GM19240 (cell line): Measurements from ENCODE around the gene RBKS.
"Not testable (repeated sequence)": the region's sequence is repeated elsewhere in the genome, so short reads cannot be mapped to it uniquely, and the experiment has no call there.

Source experiments
- DNase-seq: peaks from one replicate; pipeline ENCODE4 v3.0.0; 2011; ENCODE audit warnings: low spot score; ENCODE audit not compliant: insufficient read length

Gene RBKS

DNA sequence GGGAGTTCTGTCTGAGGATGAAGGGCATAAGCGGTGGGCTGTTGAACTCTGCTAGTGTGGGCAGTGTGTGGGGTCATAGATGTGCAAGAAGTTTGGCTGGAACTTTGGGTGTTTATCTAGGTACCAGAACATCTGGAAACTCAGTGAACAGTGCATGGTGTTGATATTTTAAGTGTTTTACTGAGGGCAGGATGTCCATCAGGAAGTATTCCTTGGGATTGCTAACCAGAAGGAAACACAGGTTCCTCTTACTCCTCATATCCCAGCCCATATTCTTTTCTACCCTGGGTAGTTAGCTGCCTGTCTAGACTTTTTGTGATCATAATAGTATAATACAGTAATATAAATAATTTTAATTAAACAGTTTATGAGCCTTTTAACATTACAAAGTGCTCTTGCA is 15.9 kb upstream of the RBKS start:
- no peak for DNase-seq

DNA sequence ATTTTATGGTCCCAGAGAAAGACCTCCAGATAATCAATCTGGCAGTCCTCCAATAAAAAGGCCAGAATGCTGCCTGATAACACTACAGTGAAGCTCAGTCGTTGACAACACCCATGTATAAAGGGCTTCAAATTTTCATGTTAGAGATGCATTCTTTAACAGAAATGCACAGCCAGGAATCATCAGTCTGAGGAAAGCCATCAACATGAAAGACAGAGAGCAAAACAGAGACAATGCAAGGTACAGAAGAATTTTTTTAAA is 14.1 kb upstream of the RBKS start:
- DNase-seq = no peak

DNA sequence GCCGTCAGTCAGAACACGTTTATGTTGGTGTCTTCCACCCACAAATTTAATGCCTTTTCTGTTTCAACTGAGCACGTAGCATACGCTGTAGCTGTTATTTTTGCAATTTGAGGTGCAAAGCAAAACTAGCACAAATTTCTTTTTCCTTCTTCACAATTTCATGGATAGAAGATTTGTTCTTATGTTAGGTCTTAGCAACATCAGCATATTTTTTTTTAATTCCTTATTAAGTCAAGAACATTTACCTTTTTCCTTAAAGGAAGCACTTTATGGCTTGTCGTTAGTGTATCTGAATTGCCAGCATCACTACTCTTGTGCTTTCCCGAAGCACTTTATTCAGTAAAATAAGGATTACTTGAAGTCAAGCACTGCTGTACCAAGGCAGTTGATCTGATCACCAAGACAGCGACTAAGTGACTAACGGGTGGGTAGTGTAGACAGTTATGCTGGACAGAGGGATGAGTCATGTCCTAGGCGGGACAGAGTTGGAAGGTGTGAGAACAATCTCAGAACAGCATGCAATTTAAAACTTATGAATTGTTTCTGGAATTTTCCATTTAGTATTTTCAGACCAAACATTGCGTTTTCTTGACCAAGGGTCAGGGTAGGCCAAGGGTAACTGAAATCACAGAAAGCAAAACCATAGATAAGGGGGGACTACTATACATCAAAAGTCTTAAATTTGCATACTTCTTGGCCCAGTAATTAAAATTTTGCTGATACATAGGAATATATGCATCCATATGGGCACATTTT is 13.6 kb upstream of the RBKS start:
- DNase-seq = no peak

DNA sequence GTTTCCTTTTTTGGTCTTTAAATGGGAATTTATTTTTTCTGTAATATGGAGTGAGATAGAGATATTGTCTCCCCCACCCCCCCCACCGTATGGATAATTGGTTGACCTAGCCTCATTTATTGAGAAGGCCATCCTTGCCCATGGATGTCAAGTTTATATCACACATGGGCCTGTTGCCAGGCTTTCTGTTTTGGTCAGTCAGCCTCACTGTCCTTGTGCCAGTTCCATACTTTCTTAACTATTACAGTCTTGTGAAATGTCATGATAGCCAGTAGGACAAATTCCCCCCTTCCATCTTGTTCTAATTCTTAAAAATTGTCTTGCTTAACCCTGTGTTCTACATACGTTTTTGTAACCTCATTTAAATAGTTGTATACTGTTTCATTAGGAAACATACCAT is 12.8 kb upstream of the RBKS start:
- no peak for DNase-seq

DNA sequence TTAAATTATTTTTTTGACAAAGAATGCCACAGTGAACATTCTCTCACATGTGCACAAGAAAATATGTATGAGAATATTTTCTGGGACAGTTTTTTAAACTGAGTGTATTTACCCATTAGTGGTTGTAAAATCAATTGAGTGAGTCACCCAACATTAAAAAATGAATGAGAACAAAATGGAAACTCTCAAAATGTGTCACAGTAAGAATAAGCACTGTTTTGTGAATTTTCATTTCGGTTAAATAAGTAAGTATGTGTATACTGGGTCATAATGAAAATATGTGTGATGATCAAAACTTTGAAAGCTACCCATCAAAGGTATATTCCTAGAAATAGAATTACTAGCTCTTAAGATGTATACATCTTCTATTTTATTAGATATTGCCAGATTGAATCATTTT is 11.9 kb upstream of the RBKS start:
- no peak for DNase-seq

DNA sequence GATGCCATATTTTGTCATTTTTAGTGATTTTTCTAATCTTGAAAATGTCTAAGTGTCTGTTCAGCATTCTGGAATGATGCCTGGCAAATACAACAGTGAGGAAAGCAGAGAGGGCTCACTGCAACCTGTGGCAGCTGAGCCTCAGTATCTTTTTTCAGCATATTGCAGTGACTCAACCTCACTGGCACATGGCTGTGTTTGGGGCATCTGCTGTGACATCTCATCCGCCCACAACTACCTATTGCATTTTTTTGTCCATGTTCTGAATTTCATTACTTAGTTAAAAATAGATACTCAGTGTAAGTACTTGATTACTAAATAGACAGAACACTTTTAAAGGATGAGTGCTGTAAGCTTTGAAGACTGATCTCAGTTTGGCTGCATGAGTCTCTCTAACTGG is 11.0 kb upstream of the RBKS start:
- no peak for DNase-seq

DNA sequence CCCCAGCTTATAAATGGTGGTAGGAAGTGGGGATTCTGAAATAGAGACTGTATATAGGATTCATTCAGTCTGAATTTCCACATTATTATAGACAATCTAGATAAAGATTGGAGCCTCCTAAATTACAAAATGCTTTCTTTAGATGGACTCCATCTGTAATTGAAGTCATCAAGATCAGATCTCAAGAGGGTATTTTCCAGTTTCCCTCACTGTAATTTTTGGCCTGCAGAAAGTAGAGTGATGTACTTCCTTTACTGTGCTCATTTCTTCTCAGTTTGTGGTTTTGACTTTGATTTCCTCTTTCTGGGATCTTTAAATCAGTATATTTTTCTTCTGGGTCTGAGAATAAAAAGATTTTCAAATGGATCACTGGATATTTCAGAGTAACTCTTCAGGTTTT is 7.5 kb upstream of the RBKS start:
- DNase-seq = no peak

DNA sequence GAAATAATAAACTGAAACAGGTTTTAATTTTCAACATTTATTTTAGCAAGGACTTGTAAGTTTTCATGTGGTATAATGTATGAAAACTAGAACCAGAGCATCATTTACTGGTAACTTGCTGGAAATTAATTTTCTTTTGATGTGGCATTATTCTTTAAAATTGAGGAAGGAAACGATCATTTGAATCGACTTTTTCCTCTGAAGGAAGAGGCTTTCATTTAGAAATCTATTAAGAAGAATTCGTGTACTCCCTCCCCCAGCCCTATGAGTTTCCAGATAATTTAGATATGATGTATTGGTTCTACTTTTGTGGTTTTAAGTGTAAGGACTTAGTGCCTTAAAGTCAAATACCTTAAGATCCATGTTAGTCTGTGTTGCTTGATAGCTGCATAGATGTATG is 2.8 kb upstream of the RBKS start:
- DNase-seq = no peak

DNA sequence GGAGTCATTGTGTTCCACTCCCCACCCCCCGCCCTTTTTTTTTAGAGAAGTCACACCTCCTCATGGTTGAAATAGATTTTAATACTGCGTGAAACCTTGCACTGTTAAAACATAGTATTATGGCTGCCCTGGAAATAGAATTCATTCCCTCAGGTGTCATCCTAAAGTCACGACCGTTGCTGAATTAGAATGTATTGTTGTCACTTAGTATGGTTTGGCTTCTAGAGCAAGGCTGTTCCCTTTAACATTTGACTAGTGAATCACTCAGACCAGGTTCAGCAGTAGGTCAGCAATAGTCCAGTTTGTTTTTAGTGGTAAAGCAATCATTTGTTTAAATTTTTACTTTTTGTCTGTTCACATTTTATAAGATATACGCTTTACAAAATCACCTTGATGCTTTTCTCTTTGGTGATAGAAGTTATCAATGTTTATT is 1.5 kb upstream of the RBKS start:
- DNase-seq = no peak

DNA sequence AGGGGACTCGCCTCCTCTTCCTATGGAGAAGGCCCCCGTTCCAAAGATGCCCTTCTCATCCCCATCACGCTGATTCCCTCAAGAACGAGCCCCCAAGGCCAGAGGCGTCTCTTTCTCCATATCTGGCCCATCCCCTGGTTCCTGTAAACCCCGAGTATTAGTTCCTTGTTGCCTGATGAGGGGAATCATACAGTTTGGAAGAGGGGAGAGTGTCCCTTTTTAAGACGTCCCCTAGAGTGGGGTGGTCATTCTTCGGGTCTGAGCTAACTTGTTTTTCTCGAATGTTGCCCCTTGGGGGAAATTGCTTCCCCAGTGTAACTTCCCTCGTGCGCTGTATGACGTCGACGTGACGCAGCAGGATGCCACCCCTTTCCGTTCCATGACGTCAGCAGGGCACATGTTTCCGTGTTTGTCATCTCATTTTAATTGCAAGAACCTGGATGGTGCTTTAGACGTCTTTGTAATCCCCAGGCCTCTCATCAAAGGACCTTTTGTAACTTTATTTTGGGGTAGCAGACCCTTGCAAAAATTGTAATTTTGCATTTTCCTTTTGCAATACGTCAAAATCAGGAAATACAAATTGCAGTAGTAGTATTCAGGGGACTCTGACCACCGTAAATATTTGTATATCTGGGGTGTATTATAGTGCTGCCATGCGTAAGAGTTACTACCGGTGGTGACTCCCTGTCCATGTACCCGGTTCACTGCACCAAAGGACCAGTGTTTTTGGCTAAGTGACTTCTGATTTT is 911 bp upstream of the RBKS start:
- DNase-seq = peak; percentile 33

DNA sequence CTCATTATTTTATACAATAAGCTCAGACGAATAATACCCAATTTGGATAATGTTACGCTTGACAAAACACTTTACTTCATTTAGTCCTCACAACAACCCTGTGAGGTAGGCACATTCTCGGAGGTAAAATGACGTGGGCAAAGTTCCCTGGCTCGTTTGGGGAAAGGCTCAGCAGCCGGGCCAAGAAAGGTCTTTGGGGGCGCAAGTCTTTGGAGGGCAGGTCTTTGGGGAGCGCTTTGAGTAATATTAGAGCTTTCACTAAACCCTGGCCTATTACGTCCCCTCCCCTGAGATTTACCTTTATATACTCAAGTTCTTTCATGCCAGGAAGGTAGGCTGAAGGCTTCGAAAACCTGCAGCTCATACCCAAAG is 427 bp downstream of the RBKS start:
- no peak for DNase-seq

DNA sequence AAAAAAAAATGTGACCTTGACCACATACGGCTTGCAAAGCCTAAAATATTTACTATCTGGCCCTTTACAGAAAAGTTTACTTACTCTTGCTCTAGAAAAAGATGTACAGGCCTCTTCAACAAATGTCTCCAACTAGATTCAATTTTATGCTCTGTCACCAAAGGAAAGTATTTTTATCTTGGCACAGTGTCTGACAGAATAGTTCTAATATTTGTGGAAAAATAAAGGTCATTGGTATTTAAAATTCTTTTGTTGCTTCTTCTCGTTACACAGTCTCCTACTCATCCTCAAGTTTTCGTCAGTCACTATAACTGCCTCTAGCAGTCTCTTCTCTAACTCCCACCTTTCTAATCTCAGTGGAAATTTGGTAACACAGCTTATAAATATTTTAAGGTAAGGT is 1.4 kb downstream of the RBKS start:
- no peak for DNase-seq

DNA sequence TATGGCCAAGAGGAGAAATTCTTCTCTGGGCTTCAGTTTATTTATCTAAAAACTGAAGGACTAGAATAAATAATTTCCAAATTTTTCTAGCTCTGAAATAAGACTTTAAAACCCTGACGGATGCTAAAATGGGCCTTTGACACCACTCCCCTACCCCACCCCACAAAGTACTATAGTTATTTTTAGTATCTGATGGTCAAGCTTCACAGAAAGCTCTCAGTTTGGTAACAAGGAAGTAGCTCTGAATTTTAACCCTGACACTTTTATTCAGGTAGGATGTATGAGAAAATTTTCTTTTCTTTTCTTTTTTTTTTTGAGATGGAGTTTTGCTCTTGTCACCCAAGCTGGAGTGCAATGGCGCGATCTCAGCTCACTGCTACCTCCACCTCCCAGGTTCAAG is 2.4 kb downstream of the RBKS start:
- no peak for DNase-seq

DNA sequence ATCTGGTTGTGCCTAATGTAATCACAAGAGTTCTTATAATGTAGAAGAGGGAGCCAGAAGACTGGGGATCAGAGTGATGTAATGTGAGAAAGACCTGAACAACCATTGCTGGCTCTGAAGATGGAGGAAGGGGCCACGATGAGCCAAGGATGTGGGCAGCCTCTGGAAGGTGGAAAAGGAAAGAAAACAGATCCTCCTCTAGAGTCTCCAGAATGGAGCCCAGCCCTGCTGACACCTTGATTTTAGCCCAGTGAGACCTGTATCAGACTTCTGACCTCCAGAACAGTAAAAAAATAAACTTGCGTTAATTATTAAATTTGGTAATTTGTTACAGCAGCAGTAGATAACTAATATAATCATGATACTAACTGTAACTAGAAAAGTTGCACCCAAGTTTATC is 3.1 kb downstream of the RBKS start:
- no peak for DNase-seq

DNA sequence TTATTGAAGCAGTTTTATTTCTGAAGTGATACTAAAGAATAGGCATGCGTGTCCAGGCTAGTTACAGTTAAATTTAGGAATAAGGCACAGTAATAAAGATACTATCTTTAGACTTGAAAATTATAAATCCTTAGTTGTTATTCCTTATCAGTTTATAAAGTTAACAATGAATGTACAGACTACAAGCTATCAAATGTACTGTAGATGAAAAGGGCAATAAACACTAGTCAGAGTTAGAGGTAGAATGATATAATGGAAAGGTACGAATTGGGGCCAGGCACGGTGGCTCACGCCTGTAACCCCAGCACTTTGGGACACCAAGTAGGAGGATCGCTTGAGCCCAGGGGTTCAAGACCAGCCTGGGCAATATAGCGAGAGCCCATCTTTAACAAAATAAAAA is 3.9 kb downstream of the RBKS start:
- no peak for DNase-seq

DNA sequence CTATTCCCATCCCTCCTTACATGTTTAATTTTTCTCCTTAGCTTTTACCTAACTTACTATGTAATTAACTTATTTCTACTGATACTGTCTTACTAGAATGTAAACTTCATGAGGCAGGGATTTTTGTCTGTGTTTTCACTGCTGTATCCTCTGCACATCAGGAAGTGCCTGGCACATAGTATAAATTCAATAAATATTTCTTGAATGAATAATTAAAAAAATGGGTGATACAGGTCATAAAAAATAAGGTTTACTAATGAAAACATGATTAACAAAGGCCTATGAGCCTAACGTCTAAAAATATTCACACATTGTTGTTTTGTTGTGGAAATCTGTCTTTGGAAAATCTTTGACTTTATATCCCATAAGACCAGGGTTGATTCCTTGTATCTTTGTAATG is 4.5 kb downstream of the RBKS start:
- DNase-seq = no peak

DNA sequence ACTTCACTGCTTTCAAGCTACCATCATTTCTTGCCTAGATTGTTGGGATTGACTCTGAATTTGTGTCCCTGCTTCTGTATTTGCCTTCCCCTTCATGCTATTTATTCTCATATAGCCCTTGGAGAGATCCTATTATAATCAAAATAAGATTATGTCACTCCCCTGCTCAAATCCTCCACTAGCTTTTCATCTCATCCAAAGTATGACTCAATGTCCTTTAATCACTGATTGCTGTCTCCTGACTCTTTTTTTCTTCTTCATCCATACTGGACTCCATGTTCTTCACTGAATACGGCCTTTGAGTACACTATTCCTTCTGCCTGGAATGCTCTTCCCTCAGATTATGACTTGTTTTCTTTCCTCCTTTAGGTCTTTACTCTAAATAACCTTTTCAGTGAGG is 5.0 kb downstream of the RBKS start:
- no peak for DNase-seq

DNA sequence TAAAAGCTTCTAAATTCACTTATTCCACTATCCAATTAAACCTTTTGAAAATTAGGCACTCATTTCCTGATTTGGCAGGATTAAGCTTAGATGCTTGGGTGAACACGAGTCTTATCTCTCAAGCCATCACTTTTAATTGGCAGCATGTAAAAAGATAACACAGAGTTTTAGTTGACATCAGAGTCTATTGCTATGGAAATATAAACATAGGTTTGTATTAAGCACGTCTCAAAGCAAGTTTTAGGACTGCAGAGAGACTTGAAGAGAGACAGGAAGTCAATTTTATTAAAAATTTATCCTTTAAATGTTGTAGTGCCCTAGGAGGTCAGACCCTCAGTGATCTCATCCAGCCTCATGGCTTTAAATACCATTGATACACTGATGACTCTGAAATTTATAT is 5.6 kb downstream of the RBKS start:
- DNase-seq = no peak

DNA sequence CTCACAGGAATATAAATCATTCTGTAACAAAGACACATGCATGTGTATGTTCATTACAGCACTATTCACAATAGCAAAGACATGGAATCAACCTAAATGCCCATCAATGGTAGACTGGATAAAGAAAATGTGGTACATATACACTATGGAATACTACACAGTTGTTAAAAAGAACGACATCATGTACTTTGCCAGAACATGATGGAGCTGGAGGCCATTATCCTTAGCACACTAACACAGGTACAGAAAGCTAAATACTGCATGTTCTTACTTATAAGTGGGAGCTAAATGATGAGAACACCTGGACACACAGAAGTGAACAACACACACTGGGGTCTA is 7.6 kb downstream of the RBKS start:
- not testable (repeated sequence) for DNase-seq

DNA sequence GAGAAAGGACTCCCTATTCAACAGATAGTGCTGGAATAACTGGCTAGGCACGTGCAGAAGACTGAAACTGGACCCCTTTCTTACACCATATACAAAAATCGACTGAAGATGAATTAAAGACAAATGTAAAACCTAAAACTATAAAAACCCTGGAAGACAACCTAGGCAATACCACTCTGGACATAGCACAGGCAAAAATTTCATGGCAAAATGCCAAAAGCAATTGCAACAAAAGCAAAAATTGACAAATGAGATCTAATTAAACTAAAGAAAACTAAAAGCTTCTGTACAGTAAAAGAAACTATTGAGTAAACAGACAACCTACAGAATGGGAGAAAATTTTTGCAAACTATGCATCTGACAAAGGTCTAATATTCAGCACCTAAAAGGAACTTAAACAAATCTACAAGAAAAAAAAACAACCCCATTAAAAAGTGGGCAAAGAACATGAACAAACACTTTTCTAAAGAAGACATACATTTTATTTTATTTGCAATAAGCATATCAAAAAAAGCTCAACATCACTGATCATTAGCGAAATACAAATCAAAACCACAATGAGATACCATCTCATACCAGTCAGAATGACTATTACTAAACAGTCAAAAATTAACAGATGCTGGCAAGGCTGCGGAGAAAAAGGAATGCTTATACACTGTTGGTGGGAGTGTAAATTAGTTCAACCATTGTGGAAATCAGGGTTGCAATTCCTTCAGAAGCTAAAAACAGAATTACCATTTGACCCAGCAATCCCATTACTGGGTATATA is 8.2 kb downstream of the RBKS start:
- not testable (repeated sequence) for DNase-seq

DNA sequence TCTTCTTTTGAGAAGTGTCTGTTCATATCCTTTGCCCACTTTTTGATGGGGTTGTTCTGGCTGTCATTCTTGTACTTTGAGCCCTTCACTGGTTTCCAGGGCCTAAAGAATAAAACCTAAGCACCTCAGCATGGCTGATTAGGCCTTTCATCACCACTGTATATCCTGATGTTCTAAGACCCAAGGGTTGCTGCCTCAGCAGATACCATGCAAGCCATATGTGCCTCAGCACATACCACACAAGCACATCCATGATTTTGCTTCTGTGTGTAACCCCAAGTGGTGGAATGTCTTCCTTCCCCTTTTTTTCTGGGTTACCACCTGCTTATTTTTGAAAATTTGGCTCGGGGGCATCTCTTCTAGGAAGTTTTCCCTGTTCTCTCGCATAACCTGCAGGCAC is 11.4 kb downstream of the RBKS start:
- DNase-seq = no peak

DNA sequence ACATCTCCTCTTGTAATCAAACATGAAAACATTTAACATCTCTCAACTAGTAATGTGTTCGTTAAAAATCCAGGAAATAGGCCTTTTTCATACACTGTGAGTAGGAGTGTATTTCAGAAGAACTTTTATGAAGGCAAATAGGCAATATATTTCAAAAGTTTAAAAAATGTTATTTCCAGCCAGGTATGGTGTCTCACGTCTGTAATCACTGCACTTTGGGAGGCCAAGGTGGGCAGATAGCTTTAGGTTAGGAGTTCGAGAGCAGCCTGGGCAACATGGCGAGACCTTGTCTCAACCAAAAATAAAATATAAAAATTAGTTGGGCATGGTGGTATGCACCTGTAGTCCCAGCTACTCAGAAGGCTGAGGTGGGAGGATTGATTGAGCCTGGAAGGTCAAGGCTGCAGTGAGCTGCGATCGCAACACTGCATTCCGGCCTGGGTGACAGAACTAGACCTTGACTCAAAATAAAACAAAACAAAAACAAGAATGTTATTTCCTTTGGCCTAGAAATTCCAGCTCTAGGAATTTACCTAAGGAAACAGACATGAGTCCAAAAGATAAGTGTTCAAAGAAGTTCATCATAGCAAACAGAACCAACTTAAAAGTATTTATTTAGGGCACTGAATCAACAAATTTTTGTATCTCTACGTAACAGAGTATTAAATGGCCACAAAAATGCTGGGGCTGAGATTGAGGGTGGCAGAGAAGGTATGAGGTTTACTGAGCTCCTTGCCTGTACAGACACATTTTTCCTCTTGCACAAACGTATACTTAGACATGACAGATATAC is 14.9 kb downstream of the RBKS start:
- no peak for DNase-seq
